ENCODE results near the gene PTGDS. TPM values are rescaled to one million over a fixed set of nuclear protein-coding genes. Genes with fewer than 3 reads are reported as not detected.

PTGDS gene
- total RNA-seq, 1 donor from 2014 or later = 0.17 TPM

DNA sequence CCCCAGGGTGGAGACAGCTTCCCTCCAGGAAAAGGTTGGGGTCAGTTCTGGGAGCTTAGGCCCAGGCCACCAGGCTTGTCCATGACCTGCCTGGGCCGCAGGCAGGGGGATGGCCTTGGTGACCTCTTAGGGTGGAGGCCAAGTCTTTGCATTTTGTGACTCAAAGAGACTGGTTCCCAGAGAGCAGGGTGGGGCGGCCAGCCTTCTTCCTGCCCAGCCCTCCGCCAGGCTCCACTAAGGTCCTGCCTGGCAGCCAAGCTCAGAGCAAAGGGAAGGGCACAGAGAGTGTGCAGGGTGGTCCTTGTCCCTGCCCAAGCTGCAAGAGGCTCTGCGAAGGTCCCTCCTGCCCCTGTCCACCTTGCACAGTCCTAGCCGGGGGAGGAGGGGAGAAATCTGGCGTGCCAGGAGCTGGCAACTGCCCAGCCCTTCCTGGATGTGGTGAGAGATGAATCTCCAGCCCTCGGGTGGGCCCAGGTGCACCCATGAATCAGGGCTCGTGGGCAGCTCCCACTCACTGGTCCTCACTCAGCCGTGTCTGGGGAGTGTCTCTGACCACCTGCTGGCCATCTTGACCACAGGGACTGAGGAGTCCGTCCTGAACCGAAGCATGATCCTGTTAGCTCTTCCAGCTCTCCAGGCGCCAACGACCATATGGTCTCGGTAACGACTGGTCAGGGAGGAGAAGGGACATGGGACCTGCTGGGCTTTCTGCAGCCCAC, 2.3 kb upstream of the PTGDS start:
- DNase-seq = no peak

DNA sequence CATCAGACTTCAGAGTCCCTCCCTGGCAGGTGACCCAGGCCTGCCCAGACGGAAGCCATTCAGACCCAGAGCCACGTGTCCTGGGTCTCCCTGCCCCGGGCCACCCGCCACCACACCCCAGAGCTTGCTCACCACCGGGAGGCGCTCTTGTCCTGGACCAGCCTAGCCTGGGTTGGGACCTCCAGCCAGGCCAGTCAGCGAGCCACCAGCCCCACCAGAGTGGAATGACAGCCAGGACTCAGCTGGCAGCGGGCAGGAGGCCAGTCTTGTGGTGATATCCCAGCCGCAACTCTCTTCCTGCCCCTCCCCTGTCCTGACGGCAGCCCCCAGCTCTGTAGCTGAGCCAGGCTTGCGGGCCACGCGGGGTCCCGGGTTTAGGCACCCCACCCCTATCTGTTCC, 1.7 kb upstream of the PTGDS start:
- DNase-seq = peak; percentile 51

DNA sequence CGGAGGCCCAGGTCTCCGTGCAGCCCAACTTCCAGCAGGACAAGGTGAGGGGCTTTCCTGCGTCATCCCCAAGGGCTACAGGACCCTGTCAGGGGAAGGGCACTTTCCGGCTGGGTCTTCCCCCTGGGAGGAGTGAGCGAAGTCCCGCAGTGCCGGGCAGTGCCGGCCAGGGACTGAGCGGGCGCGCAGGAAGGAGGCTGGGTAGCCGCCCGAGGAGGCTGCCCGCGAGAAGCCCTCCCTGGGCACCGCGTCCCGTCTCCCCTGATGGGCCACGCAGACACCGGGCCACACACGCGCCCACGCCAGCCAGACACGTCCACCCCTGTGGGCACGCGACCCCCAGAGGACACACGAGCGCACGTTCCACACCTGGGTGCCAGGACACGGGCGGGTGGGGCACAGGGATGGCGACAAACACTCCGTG, 357 bp downstream of the PTGDS start:
- DNase-seq = no peak

DNA sequence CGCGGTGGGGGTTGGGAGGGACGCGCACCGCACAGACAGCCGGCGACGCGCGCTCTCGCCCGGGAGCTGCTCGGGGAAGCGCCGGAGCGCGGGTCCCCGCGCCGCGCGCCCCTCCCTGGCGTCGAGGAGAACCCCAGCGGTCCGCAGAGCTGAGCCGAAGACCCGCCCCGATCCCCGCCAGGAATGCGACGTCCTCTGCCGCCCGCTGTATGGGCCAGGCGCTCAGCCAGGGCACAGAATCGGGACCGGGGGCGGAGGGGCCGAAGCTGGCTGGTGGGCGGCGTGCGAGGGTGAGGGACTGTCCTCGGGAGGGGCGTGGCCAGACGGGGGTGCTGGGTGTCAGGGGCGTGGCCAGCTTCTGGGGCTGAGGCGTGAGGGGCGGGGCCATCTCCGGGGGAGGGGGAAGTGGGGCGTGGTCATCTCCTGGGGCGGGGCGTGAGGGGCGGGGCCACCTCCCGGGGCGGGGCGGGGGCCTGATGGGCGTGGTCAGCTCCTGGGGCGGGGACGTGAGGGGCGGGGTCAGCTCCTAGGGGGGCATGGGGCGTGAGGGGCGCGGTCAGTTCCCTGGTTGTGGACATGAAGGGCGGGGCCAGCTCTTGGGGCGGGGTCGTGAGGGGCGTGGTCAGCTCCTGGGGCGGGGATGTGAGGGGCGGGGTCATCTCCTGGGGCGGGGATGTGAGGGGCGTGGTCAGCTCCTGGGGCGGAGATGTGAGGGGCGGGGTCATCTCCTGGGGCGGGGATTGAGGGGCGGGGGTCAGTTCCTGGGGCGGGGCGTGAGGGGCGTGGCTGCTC, 965 bp downstream of the PTGDS start:
- peak; percentile 54 for DNase-seq

DNA sequence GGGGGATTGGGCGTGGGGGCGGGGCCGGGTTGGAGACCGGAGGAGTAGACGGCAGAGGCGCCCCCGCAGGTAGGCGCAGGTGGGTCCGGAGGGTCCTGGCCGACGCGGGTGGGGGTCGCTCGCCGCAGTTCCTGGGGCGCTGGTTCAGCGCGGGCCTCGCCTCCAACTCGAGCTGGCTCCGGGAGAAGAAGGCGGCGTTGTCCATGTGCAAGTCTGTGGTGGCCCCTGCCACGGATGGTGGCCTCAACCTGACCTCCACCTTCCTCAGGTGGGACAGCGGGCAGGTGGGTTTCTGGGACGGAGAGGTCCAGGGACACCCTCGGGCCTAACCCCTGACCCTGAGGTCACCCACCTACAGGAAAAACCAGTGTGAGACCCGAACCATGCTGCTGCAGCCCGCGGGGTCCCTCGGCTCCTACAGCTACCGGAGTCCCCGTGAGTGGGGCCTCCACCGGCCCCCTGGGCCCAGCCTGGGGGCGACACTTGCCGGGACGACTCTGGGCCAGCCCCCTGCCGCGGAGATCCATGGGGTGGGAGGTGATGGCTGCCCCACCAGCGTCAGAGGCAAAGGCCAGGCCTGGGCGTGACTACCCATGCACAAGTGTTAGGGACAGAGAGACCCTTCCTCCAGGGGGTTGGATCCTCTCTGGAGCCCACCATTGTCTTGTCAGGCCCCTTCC, 1.7 kb downstream of the PTGDS start:
- DNase-seq = no peak

DNA sequence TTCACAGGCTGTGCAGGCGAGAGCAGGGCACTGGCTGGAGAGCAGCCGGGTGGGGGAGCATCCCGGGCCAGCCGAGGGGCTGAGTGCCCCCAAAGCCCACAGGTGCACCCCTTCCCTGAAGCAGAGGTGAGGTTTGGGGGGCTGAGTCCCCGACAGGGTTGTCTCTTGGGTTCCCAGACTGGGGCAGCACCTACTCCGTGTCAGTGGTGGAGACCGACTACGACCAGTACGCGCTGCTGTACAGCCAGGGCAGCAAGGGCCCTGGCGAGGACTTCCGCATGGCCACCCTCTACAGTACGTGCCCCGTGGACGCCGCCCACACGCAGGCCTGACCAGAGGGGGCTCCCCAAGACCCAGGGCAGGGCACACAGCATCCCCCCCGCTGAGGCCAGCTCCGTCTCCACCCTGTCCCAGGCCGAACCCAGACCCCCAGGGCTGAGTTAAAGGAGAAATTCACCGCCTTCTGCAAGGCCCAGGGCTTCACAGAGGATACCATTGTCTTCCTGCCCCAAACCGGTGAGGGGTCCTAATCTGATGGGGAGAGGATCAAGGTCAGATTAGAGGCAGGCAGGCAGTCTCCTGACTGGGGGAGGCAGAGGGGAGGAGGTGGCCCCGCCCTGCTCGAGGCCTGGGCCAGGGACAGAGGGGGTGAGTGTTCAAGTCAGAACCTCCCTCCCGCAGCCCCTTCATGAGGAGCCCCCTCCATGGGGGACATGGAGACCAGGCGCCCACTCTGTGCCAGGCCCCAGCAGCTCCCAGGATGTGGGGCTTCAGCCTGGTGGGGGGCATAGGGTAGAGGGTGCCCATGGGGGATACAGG, 2.7 kb downstream of the PTGDS start:
- no peak for DNase-seq

DNA sequence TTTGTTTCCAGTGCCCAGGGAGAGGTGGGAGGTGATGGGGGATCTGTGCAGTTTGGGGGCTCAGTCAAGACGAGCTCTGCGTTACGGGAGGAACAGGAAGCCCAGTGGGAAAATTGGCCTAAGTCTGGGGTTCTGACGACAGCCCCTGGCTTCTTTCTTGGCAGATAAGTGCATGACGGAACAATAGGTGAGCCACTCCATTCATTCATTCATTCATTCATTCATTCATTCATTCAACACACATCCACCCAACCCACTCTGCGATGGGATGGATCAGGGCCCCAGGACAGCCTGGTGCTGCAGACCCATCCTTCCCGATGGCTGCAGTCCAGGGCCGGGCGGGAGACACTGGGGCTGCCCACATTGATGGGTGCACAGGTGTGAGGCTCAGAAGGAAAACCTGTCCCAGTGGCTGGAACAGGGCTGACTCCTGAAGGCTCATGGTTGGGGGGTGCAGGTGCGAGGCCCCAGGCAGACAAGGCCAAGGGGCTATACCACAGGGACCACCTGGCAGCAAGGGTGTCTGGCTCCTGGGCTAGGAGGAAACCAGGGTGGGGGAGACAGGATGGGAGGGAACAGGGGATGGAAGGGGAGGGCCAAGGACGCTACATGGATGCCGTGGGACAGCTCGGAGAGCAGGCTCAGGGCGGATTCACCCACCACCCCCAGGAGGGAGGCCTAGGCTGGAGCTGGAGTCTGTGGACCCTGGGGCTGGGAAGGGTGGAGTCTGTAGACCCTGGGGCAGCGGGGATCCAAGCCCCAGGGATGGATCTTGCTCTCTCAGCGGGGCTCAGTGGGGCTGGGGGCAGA, 3.6 kb downstream of the PTGDS start:
- DNase-seq = no peak

DNA sequence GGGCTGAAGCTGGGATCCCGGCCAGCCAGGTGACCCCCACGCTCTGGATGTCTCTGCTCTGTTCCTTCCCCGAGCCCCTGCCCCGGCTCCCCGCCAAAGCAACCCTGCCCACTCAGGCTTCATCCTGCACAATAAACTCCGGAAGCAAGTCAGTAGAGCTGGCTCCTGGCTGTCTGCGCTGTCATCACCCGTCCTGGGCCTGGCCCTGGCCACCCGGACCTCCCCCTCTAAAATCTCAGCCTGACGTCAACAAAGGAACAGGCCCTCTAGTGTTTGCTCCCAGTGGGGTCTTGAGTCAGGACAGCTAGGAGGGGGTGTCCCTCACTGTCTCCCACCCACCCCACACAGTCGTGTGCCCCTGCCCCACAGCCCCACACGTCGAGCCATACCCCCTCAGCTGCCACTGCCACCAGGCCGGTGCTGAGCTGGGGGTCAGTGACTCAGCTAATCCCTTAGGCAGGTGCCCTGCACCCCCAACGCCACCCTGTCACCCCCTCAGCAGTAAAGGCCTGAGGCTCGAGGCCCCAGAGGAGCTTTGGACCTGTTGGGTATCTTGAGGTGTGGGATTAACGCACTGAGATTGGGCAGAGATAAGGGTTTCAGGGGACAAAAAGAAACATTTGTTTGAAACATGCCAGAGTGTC, 4.4 kb downstream of the PTGDS start:
- peak; percentile 69 for DNase-seq

DNA sequence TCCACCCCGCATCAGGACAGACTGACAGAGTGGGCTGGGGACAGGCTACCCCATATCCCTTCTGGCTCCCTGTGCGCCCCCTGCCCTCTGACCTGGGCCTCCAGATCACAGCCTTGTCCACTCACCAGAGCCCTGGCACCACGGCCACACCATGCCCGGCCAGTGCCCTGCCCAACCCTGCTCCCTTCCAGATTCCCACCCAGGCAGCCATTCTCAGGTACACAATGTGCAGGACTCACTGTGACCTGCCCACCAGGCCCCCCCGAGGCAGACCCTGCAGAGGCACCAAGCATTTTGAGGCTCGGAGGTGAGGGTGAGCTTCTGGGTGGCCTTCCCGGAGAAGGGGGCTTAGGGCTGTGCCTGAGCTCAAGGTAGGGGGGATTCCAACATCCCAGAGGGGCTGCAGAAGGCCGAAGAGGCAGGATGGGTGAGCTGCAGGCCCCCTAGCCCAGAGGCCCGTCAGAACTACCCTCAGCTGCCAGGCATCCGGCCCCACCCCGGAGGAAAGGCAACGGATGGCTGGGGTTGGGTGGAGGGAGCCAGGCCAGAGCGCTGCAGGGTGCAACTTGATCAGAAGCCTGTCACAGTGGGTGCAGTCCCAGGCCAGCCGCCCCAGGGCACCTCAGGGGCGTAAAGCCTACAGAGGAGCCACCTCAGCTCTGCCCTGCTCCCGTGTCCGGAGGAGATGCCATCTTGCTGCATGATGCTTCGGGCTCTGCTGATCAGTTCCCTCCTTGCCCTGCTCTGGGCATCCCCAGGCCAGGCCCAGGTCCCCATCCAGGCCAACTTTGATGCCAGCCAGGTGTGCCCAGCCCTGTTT, 5.1 kb downstream of the PTGDS start, which contains the start of gene LCNL1:
TSS of gene LCNL1 (plus strand) at position 762 of the 820 bp plus-strand sequence. CDS start 594 bp downstream, outside the sequence.
- no peak for DNase-seq

DNA sequence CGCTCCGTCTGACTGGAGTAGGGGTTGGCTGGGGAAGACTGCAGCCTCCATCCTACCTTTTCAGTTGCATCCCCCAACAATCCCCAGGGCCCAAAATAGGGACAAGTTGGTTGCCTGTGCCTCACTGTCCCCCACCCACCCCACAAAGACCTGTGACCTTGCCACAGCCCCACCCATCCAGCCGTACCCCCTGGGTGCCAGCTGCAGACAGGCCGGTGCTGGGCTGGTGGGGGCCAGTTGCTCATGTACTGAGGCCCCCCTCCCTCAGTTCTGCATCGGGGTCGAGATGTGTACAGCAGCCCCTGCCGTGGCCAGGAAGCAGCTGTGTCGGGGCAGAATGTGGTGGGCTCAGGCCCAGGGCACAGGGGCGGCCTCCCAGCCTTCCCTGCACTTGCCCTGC, 5.9 kb downstream of the PTGDS start:
- DNase-seq = no peak

DNA sequence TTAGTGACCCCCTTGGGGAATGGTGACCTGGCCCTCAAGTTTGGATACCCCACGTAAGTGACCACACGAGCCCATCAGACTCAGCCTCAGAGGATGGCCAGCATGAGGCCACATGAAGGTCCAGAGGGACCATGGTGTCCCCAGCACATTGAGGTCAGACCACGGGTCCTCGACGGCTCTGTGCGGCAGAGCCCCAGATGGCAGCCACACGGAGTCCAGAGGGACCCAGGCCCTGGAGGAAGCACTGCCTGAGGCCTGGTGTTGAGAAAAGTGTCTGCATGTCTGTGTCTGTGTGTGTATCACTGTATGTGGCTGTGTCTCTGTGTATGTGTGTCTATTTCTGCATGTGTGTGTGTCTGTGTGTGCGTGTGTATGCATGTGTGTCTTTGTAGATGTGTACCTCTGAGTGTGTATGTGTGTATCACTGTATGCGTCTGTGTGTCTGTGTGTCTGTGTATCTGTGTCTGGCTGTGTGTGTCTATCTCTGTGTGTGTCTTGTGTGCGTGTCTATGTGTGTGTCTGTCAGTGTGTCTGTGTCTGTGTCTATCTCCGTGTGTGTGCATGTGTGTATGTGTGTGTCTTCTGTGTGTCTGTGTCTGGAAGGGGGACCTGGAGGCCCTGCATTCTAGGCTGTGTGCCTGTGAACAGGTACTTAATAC, 6.5 kb downstream of the PTGDS start:
- no peak for DNase-seq

DNA sequence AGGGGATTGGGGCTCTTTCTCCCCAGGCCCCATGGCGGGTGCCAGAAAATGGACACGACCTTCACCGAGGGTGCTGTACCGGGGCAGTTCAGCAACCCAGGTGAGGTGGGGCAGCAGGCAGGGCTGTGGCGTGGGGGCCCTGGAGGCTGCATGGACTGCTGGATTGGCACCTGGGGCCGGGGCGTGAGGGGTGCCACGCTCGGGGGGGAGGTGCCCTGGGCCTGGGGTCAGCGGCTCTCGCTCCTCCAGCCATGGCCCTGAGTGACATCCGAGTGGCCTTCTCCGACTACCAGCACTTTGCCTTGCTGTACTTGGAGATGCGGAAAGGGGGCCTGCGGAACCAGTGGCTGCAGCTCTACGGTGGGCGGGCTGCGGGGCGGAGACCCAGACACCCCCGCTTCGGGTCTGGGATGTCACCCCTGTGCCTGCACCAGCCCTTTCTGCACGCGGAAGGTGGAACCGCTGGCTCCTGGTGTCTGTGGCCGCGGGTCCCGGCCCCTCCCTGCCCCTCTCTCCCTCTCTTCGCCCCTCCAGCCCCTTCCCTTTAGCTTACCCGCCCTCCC, 7.2 kb downstream of the PTGDS start:
- DNase-seq = no peak

DNA sequence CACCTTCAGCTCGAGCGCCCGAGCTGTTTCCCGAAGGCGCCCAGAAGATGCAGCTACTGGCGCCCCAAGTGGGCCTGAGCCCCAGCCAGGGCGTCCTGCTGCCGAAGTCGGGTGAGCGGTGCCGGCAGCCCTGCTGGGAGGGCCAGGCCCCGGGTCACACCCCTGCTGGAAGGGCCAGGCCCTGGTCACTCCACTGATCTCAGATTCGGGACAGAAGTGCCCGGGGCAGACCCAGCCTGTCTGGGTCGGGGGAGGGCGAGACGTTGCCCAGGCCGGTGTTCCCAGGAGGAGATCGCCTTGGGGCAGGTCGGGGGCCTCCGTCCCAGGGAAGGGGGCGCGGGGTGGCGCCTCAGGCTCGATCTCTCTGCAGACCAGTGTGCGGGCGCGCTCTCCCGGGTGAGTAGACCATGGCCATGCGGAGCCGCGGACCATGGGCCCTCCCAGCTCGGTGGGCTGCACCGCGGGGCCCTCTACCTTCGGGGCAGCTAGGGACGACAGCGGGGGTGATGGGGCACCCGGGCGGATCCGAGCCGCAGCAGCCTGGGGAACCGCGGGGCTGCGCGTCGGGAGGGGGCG, 7.8 kb downstream of the PTGDS start:
- no peak for DNase-seq

DNA sequence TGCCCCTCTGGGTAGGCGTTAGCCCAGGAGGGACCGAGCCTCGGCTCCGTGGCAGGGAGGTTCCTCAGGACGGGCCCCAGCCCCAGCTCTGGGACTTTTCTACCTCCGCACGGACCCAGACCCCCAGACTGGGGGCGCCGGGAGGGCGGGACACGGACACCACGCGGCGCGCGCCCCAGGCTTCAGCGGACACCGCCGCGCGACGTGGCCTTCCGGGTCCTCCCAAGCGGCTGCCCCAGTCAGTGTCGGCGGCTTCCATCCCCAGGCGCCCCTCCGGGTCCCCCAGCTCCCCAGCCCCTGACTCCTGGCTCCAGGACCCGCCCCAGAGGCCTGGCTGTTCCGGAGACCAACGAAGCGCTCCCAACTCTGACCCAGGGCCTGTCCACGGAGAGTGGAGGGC, 8.5 kb downstream of the PTGDS start:
- no peak for DNase-seq

DNA sequence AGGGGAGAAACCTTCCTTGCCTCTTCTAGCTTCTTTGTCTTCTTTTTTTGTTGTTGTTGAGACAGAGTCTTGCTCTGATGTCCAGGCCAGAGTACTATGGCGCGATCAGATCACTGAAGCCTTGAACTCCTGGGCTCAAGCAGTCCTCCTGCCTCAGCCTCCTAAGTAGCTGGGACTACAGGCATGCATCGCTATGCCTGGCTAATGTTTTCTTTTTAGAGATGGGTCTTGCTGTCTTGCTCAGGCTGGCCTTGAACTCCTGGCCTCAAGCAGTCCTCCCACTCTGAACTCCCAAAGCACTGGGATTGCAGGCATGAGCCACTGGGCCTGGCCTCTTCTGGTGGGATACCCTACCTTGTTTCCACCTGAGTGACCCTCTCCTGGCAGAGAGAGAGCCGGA, 11.6 kb downstream of the PTGDS start:
- no peak for DNase-seq

DNA sequence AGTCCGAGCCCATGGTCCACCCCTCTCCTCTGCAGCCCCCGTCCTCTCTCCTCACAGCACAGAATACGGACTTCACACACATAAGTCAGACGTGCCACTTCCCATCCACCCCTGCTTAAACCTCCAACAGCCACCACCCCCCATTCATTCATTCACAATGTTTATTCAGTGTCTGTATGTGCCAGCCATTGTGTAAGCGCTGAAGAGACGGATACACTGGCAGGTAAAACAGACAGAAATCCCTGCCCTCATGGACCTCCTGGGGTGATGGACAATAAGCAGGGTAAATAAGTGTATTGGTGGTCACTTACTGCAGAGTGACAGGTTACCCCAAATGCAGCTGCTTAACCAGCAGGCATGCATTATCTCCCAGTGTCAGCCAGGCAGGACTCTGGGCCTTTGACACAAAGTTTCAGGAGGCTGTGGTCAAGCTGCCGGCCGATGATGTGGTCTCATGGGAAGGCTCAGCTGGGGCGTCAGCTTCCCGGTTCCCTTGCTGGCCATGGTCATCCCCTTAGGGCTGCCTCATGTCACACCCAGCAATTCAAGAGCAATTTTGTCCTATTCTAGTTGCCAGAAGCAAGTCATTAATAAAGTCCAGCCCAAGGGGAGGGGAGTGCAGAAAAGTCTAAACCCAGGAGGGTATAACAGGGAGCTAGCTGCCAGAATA, 13.1 kb downstream of the PTGDS start:
- DNase-seq = no peak

DNA sequence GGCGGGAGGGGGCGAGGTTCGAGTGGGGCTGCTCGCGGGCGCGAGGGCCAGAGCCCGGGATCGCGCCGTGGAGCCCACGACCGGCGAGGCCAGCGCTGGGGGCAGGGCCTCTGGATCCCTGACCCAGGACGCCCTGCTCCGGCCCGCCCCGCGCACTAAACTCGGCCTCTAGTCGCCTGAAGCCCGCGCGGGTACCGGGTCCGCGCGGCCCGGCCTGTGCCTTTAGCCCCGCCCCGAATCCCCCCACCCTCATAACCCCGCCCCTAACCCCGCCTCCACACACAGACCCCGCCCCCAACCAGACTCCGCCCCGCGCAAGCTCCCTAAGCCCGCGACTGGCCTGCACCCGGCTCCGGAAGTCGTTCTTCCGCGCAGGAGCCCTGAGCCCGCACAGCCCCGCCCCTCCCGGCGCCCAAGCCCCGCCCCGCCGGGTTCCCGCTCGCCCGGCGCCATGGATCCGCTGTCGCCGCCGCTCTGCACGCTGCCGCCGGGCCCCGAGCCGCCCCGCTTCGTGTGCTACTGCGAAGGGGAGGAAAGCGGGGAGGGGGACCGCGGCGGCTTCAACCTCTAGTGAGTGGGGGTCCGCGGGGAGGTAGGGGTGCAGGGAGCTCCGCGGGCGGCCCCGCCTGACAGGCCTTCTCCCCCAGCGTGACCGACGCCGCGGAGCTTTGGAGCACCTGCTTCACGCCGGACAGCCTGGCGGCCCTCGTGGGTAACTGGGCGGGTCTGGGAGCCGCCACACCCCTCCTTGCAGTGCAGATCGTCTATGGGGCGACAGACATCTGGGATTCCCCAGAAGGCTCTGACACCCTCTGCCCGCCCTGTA, 14.9 kb downstream of the PTGDS start, which contains the start of gene PAXX:
TSS of gene PAXX (plus strand) at position 430 of the 826 bp plus-strand sequence. CDS start at position 452, 22 bp downstream.
- DNase-seq = peak; percentile 93
